ENCODE measurements around the gene BCL6B. TPM values are rescaled to one million over a fixed set of nuclear protein-coding genes. Genes with fewer than 3 reads are reported as not detected.

Gene BCL6B
- total RNA-seq, 1 experiment from 2014 or later = 0.02 TPM

DNA sequence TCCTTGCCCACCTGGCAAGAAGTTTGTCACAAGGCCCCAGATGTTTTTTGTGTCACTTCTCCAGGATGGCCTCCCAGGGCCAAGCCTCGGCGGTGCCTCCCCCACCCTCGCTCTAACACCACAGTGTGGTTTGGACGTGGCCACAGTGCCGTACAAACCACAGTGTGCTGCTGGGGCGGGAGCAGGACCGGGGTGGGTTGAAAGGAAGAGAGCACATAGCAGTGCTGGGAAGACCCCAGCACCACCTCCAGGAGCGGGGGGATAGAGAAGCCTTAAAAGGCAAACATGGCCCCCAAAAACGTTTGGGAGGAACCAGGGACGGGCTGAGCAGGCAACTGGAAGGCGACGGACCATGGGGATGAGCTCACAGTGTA lies 5.0 kb upstream of the BCL6B start:
- H3K9me3 ChIP-seq (replicated peaks) = no peaks in the 10 kb centered on the region
- no peak overlapping the region for H3K4me3 ChIP-seq
- no peaks in the 10 kb centered on the region for H3K4me1 ChIP-seq
- DNase-seq = no peak
- no peaks in the 10 kb centered on the region for H3K36me3 ChIP-seq
- no peaks in the 10 kb centered on the region for H3K27me3 ChIP-seq
- no peak overlapping the region for H3K27ac ChIP-seq

DNA sequence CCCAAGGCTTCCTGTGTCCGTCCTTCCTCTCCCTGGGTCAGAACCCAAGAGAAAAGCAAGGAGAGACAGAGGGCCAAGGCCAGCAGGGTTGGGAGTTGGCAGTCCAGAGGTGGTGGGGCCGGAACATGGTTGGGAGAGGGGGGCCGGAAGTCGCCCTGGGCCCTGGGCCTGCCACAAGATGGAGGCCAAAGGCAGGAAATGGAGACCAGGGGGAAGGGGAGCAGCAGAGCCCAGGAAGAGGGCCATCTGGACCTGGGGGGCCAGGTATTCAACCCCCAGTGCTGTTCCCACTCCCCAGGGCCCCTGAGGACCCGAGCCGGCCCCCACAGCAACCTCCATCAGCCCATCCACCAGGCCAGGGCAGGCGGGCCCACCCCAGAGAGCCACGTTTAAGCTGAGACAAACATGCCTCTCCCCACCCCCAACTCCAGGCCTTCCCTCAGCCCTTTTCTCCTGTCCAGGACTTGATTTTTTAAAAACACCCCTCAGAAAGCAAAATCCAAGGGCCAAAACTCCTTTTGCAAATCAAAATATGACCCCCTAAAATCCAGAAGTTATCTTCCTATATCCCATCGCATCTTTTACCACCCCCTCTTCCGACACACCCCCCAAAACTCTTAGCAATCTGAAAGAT lies 4.4 kb upstream of the BCL6B start:
- no peak overlapping the region for H3K27ac ChIP-seq
- H3K4me1 ChIP-seq = no peaks in the 10 kb centered on the region
- H3K36me3 ChIP-seq = no peaks in the 10 kb centered on the region
- no peaks in the 10 kb centered on the region for H3K27me3 ChIP-seq
- DNase-seq = no peak
- H3K4me3 ChIP-seq = no peak overlapping the region
- no peaks in the 10 kb centered on the region for H3K9me3 ChIP-seq (replicated peaks)

DNA sequence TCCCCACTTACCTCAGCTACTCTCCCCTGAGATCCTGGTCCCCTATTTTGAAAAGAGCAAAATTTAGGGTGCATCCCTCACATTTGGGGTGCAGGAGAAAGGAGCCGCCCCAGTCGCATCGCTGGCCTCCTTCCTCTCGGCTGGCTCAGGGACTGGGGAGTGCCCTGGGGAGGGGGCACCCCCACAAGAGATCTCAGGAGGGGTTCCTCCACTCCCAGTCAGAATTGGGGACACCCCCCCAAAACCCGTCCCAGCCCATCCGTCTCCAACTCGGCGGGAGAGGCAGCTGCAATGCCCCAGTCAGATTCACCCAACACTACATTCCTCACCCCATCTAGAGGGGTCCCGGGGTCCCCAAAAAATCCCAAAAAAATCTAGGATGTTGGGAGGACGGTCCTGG lies 3.5 kb upstream of the BCL6B start:
- Histone ChIP-seq H3K4me1 (no peaks in the 10 kb centered on the region), H3K36me3 (no peaks in the 10 kb centered on the region), H3K9me3 (replicated peaks) (no peaks in the 10 kb centered on the region), H3K4me3 (peak overlapping the region; percentile 58), H3K27ac (peak overlapping the region; percentile 47), H3K27me3 (no peaks in the 10 kb centered on the region)
- DNase-seq = no peak

DNA sequence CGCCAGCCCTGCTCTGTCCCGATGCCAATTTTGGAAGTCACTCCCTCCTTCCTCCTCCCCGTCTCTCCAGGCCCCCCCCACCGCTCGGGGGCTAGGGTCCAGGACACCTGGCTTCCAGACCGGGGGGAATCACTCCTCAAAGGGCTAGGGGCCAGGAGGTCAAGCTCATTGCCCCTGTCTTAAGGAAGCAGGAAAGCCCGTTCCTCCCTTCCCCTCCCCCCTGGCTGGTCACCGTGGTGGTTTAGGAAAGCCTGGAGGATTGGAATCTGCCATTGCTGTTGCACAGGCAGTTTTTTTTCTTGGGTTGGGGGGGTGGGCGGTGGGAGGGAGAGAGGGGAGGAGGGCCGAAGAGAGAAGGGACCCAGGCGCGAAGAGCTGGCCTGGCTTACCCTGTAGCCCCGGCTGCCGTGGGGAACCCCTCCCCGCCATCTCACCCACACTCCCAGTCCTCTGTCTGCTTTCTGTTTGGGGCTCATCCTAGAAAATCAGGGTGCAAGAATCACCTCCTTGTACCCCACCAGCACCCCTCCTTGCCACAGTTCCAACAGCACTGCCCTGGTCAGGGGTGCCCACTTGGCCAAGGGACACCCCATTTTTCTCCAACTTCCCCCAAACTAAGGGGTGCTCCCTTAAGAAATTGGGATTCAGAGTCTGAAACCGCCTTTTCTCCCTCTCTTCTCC lies 2.9 kb upstream of the BCL6B start:
- Histone ChIP-seq H3K27ac (peak overlapping the region; percentile 47), H3K9me3 (replicated peaks) (no peaks in the 10 kb centered on the region), H3K36me3 (no peaks in the 10 kb centered on the region), H3K27me3 (no peaks in the 10 kb centered on the region), H3K4me1 (no peaks in the 10 kb centered on the region), H3K4me3 (peak overlapping the region; percentile 58)
- peak; percentile 30 to 57 for DNase-seq

DNA sequence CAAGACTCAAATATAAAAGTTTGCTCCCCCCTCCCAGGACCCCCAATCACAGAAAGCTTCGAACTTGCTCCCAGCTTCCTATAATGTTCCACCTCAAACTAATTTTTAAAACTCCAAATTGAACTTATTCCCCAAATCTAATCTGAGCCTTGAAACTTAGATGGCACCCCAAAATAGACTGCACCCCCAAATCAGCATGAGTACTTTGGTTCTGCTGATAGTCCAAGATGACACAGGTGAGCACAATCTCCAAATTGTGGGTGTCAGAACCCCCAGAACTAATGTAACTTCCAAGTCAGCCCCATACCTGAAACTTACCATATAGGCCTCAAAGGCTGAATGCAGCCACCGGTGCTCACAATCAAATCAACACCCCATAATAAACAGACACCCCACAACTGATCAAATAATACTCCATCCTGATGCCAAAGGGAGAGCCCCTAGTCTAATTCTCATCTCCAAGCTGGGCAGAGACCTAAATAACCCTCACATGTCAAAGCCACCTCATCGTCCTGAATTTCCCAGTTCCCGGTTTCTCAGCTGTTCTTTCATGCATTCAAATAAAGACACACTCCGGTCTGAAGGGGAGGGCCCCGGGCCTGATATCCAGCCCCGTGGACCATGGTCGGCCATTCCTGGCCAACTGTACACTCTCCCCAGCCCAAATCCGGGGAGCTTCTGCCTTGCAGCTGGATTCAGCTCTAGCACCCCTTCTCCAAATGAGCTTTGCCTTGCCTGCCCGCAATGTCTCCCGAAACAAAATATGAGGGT lies 1.8 kb upstream of the BCL6B start:
- H3K4me3 ChIP-seq = peak overlapping the region; percentile 48
- no peaks in the 10 kb centered on the region for H3K4me1 ChIP-seq
- no peaks in the 10 kb centered on the region for H3K36me3 ChIP-seq
- H3K27me3 ChIP-seq = no peaks in the 10 kb centered on the region
- no peaks in the 10 kb centered on the region for H3K9me3 ChIP-seq (replicated peaks)
- DNase-seq = peak; percentile 47 to 61
- peak overlapping the region; percentile 29; the same call in 1 of the 2 replicates for H3K27ac ChIP-seq

DNA sequence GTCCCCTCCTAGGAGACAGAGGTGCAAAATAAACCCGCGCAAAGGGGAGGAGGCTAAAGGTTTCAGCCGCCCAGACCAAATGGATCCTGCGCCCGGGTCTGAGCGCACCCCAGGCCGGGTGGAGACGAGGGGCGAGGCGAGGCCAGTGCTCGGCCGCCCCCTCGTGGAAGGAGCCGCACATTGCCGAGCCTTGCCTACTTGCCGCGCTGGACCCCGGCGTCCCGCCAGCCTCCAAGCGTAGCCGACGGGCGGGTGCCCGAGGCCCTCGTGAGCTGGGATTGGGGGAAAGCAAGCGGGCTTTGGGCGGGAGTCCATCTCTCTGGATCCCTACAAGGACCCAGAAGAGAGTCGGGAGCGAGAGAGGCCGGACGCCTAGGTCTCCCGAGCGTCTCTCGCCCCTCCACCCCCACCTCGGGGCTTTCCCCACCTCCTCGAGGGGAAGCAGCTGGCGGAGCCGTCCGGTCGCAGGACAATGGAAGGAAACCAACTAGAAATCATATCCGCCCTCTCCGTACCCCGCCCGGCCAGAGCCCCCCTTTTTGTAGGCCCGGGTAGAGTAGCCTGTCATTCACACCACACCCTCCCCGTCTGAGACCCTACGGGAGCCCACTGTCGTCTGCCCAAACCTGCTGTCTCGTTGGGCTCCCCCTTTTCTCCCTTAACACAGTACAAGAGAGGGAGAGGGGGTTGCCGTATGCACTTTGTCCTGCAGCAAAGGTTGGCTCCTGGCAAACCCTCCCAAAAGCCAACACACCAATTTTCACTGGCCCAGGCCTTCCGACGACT lies 664 bp upstream of the BCL6B start:
- Histone ChIP-seq H3K27me3 (no peaks in the 10 kb centered on the region), H3K4me3 (peak overlapping the region; percentile 48), H3K9me3 (replicated peaks) (no peaks in the 10 kb centered on the region), H3K27ac (peak overlapping the region; percentile 29; the same call in 1 of the 2 replicates), H3K4me1 (no peaks in the 10 kb centered on the region), H3K36me3 (no peaks in the 10 kb centered on the region)
- DNase-seq = peak; percentile 68 to 80

DNA sequence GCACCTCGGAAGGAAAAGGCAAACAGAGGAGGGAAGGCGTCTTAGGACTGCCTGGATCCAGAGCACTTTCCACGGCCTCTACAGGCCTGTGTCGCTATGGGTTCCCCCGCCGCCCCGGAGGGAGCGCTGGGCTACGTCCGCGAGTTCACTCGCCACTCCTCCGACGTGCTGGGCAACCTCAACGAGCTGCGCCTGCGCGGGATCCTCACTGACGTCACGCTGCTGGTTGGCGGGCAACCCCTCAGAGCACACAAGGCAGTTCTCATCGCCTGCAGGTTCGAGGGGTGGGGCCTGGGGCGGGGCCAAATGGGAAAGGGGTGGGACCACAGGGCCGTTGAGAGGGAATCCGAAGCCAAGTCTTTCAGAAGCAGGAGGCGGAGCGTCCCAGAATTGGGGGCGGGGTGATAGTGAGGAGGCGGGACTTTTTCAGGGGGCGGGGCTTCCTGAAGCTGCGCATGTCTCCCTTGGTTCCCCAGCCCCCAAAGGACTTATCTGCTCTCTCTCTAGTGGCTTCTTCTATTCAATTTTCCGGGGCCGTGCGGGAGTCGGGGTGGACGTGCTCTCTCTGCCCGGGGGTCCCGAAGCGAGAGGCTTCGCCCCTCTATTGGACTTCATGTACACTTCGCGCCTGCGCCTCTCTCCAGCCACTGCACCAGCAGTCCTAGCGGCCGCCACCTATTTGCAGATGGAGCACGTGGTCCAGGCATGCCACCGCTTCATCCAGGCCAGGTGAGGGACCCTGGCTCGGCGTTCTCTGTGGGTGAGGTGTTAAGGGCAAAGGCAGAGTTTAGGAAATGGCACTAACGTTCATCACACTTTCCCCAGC lies 939 bp downstream of the BCL6B start:
- DNase-seq = no peak
- H3K27me3 ChIP-seq = no peaks in the 10 kb centered on the region
- H3K4me1 ChIP-seq = no peaks in the 10 kb centered on the region
- H3K4me3 ChIP-seq = no peak overlapping the region
- no peak overlapping the region for H3K27ac ChIP-seq
- no peaks in the 10 kb centered on the region for H3K36me3 ChIP-seq
- no peaks in the 10 kb centered on the region for H3K9me3 ChIP-seq (replicated peaks)

DNA sequence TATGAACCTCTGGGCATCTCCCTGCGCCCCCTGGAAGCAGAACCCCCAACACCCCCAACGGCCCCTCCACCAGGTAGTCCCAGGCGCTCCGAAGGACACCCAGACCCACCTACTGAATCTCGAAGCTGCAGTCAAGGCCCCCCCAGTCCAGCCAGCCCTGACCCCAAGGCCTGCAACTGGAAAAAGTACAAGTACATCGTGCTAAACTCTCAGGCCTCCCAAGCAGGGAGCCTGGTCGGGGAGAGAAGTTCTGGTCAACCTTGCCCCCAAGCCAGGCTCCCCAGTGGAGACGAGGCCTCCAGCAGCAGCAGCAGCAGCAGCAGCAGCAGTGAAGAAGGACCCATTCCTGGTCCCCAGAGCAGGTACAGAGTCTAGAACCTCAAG lies 1.5 kb downstream of the BCL6B start:
- Histone ChIP-seq H3K4me3 (no peak overlapping the region), H3K4me1 (no peaks in the 10 kb centered on the region), H3K9me3 (replicated peaks) (no peaks in the 10 kb centered on the region), H3K27ac (no peak overlapping the region), H3K27me3 (no peaks in the 10 kb centered on the region), H3K36me3 (no peaks in the 10 kb centered on the region)
- no peak for DNase-seq

DNA sequence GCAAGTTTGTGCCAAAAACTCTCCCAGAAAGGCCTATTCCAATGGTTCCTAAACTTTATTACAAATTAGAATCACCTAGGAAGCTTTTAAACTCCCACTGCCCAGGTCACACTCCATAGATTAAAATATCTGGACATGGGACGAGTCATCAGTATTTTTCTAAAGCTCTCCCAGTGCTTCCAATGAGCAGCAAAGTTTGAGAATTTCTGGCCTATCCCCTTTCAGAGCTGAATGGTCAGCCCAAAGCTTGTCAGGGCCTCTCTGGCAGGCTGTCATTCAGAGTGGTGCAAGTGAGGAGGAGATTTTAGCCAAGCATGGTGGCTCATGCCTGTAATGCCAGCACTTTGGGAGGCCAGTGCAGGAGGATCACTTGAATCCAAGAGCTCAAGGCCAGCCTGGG lies 2.4 kb downstream of the BCL6B start:
- no peaks in the 10 kb centered on the region for H3K9me3 ChIP-seq (replicated peaks)
- no peak overlapping the region for H3K27ac ChIP-seq
- no peaks in the 10 kb centered on the region for H3K36me3 ChIP-seq
- no peak overlapping the region for H3K4me3 ChIP-seq
- DNase-seq = no peak
- H3K27me3 ChIP-seq = no peaks in the 10 kb centered on the region
- no peaks in the 10 kb centered on the region for H3K4me1 ChIP-seq

DNA sequence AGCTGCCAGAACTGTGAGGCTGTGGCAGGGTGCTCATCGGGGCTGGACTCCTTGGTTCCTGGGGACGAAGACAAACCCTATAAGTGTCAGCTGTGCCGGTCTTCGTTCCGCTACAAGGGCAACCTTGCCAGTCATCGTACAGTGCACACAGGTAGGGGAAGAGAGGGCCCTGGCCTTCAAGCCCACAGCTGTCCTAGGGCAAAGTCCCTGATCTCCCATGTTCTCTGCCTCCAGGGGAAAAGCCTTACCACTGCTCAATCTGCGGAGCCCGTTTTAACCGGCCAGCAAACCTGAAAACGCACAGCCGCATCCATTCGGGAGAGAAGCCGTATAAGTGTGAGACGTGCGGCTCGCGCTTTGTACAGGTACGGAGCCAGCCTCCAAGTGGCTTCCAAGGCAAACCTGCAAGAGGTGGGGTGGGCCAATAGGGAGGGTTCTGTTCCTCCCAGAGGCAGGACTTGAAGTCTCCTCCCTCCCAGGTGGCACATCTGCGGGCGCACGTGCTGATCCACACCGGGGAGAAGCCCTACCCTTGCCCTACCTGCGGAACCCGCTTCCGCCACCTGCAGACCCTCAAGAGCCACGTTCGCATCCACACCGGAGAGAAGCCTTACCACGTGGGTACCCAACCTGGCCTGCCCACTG lies 3.7 kb downstream of the BCL6B start:
- no peaks in the 10 kb centered on the region for H3K4me1 ChIP-seq
- no peaks in the 10 kb centered on the region for H3K27me3 ChIP-seq
- no peaks in the 10 kb centered on the region for H3K36me3 ChIP-seq
- no peak for DNase-seq
- H3K9me3 ChIP-seq (replicated peaks) = no peaks in the 10 kb centered on the region
- H3K27ac ChIP-seq = no peak overlapping the region
- H3K4me3 ChIP-seq = no peak overlapping the region

DNA sequence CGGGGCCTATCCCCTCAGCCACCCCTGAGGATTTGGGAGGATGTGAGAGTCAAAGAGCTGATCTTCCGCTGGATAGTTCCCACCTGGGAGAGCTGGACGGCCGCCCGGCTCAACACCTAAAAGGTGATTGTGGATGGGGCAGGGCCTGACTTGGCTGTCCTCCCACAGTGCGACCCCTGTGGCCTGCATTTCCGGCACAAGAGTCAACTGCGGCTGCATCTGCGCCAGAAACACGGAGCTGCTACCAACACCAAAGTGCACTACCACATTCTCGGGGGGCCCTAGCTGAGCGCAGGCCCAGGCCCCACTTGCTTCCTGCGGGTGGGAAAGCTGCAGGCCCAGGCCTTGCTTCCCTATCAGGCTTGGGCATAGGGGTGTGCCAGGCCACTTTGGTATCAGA lies 4.5 kb downstream of the BCL6B start:
- DNase-seq = no peak
- Histone ChIP-seq H3K36me3 (no peaks in the 10 kb centered on the region), H3K27me3 (no peaks in the 10 kb centered on the region), H3K4me3 (no peak overlapping the region), H3K9me3 (replicated peaks) (no peaks in the 10 kb centered on the region), H3K27ac (no peak overlapping the region), H3K4me1 (no peaks in the 10 kb centered on the region)

DNA sequence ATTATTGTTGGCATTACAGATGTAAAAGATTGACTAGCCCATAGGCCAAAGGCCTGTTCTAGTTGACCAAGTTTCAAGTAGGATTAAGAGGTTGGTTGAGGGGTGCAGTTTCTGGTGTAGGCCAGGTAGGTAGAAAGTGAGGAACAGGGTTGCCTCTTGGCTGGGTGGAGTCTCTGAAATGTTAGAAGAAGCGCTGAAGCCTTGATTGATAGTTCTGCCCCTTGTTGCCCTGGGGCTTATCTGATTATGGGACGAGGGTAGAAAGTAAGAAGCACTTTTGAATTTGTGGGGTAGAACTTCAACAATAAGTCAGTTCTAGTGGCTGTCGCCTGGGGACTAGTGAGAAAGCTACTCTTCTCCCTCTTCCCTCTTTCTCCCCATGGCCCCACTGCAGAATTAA lies 6.2 kb downstream of the BCL6B start:
- Histone ChIP-seq H3K4me1 (no peaks in the 10 kb centered on the region), H3K9me3 (replicated peaks) (no peaks in the 10 kb centered on the region)

DNA sequence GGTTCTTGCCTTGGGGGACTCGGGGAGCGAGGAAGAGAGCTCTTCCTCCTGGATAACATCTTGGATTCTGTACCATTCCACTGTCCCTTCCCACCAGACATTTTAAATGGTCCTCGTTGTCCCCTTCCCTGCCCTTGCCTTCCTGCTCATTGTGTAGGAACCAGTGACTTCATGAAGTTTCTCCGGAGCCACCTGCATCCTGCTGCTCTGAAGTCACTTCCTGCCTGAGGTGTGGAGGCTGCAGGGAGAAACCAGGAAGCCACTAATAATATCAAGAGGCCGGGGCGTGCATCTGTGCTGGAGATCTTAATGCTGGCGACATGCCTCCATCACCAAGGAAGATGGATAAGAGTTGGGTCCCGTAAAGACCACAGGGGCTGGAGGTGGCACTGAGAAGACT lies 6.8 kb downstream of the BCL6B start:
- DNase-seq = no peak
- H3K9me3 ChIP-seq (replicated peaks) = no peaks in the 10 kb centered on the region
- no peaks in the 10 kb centered on the region for H3K4me1 ChIP-seq
- H3K27ac ChIP-seq = no peak overlapping the region
- no peak overlapping the region for H3K4me3 ChIP-seq
- no peaks in the 10 kb centered on the region for H3K27me3 ChIP-seq
- H3K36me3 ChIP-seq = no peaks in the 10 kb centered on the region

More for the DNA sequence above, 6.2 kb downstream of the BCL6B start:
- DNase-seq = no peak
- H3K27ac ChIP-seq = no peak overlapping the region
- H3K4me3 ChIP-seq = no peak overlapping the region
- no peaks in the 10 kb centered on the region for H3K27me3 ChIP-seq
- no peaks in the 10 kb centered on the region for H3K36me3 ChIP-seq

All from SJCRH30 (cell line).